T-helper 2 cell (primary cell): ENCODE data around the gene CYP4F22.
"Not testable (repeated sequence)": the region's sequence is repeated elsewhere in the genome, so short reads cannot be mapped to it uniquely, and the experiment has no call there.

Experiments
- DNase-seq, 5 experiments: peaks; one replicate each; pipeline versions ENCODE4 v3.0.0 to v3.0.0-alpha.2; 2012 to 2022
- total RNA-seq, 2 donors: gene quantifications; one replicate each; lab custom pipeline; 2026; lab: John Stamatoyannopoulos, UW

CYP4F22 gene
- 0.94 to 1.0 reads per million in 2 donors for total RNA-seq

DNA sequence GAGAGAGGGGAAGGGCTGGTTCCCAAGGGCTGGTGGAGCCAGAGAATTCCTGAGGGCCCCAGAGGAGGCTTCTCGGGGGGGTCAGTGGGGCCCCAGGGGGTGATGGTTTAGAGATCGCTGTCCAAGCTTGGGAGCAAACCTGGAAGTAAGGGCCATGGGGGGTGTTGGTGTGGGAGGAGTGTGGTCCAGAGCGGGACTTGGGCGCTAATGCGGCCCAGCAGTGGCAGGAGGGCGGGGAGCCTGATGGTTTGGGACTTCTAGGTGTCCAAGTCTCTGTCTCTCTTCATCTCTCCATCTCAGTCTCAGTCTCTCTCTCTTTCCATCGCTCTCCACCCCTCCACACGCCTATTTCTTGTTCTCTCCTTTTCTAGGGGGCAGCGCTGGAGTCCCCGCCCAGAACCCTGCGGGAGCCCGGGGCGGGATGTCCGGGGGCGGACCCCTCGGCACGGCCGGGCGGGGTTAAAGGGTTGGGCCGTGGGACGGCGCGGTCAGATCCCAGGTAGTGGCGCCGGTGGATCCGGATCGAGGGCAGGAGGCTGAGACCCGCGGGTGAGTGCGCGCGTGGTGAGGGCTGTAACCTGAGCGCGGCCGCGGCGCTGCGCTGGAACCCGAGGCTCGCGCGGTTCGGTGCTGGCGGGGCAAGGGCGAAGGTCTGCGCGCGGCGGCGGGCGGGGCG lies at the start of gene CYP4F22:
Gene CYP4F22, plus strand, starts transcription at position 491 of the 676 bp plus-strand sequence. CDS start 16,812 bp downstream, outside the sequence.
- peak in 2 of 5 experiments; percentile 2 to 23 for DNase-seq

DNA sequence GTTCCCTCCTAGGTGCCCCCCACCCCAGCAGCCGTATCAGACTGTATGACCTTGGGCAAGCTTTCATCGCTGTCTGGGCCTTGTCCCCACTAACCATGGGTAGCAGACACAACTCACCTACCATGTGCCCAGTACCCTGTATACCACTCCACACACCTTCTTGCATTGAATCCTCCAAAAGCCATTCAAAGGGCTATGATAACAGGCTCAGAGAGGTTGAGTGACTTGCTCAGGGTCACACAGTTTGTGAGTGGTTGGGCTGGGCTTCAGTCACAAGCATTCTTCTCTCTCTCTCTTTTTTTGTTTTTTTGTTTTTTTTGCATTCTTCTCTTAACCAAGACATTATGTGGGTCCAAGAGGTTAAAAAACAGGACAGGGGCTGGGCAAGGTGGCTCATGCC lies 46.6 kb upstream of the CYP4F22 start:
- no peak for DNase-seq

DNA sequence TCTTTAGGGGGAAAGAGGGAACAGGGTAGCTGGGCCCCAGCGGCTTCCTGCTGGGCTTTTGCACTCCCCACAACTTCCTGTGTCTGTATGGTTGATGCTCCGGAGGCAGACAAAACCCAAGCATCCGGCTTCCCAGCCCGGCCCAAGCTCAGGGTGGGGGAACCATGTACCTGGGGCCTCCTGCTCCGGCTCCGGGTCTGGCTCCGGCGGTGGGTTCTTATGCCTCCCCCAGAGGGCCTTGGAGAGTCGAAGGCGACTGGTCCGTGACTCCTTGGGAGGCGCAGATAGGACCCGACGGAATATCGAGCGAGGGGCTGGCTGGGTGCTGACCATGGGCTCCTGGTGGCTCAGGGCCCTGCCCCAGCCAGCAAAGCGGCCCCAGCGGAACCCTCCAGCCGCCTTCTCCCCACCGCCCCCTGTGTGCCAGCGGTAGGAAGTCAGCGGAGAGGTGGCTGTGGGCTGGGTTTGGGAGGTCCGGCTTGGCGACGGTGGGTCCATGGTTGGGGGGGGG lies 44.4 kb upstream of the CYP4F22 start:
- peak; percentile 41 to 93 (median 72) for DNase-seq

DNA sequence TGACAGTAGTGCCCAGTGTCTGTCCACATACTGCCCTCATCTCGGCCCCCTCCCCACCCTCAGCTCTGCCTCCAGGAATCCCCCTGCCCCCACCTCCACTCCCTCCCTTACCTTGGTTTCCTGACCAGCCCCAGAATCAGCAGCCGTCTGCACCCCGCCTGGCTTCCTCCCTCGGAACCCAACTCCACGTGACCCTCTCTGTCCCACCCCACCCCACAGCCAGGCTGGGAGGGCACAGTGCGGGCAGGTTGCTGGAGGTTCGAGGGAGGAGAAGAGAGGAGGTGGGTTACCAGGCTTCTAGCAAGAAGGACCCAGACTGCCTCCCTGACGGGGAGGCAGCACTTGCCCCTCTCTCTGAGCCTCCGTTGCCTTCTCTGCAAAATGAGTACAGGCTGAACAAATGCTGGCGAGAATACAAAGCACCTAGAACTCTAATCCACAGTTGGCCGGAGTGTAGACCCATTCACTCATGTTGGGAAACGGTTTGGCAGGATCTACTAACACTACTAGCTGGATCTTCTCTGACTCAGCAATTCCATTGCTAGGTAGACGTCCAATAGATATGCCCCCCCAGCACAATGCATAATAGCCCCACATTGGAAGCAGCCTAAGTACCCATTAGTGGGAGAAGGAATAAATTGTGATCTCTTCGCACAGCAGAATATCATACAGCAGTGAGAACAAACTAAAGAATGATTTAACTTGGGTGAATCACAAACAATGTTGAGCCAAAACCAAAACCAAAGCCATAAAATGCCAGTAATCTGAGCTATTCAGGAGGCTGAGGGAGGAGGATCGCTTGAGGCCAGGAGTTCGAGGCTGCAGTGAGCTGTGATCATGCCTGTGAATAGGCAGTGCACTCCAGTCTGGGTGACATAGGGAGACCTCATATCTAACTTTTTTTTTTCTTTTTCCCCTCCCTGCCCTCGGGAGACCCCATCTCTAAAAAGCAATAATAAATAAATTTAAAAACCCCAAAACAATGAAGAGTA lies 43.6 kb upstream of the CYP4F22 start, which contains the start of gene RASAL3:
Gene RASAL3, minus strand, starts transcription at position 151 of the 992 bp plus-strand sequence. CDS start 186 bp downstream, outside the sequence.
- DNase-seq = peak; percentile 23 to 88 (median 48)

DNA sequence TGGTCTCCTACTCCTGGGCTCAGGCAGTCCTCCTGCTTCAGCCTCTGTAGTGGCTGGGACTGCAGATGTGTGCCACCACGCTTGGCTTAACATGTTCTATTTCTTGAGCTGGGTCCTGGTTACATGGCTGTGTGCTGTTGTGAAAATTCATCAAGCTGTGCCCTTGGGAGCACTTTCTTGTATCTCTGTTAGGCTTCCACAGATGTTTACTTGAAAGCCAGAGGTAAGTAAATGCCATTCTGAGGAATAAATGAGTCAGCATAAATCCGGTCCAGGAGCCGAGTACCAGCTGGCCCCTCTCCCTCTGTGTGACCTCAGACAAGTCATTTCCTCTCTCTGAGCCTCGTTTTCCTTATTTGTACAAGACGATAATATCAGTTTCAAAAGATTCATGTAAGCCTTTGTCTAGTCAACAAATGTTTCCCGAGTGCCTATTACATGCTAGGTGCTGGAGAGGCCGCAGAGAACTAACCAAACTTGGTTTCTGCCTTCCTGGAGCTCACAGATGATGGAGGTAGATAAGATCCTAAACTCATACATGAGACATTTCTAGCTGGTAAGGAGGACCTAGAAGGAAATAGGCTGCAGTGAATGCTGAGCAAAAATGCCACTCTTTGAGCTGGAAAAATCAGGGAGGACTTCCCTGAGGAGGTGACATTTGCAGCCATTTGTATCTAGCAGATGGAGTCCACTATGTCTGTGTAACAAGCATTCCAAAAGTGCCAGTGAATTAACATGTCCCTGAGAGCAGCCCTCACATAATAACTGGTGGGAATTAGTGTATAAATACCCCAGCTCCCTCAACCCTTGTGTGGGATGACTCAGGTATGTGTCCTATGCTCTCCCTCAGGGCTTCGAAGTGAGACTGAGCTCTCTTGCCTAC lies 41.2 kb upstream of the CYP4F22 start:
- peak in 4 of 5 experiments; percentile 48 to 99 (median 52) for DNase-seq

DNA sequence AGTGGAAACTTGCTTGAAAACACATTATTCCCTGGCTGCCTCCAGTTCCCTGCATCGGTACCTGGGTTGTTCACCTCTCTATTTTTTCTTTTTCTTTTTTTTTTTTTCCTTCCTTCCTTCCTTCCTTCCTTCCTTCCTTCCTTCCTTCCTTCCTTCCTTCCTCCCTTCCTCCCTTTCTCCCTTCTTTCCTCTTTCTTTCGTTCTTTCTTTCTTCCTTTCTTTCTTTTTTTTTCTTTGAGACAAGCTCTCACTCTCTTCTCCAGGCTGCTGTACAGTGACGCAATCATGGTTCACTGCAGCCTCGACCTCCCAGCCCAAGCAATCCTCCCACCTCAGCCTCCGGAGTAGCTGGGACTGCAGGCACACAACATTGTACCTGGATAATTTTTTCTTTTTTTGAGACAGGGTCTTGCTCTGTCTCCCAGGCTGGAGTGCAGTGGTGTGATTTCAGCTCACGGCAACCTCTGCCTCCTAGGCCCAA lies 40.6 kb upstream of the CYP4F22 start:
- DNase-seq = no peak

DNA sequence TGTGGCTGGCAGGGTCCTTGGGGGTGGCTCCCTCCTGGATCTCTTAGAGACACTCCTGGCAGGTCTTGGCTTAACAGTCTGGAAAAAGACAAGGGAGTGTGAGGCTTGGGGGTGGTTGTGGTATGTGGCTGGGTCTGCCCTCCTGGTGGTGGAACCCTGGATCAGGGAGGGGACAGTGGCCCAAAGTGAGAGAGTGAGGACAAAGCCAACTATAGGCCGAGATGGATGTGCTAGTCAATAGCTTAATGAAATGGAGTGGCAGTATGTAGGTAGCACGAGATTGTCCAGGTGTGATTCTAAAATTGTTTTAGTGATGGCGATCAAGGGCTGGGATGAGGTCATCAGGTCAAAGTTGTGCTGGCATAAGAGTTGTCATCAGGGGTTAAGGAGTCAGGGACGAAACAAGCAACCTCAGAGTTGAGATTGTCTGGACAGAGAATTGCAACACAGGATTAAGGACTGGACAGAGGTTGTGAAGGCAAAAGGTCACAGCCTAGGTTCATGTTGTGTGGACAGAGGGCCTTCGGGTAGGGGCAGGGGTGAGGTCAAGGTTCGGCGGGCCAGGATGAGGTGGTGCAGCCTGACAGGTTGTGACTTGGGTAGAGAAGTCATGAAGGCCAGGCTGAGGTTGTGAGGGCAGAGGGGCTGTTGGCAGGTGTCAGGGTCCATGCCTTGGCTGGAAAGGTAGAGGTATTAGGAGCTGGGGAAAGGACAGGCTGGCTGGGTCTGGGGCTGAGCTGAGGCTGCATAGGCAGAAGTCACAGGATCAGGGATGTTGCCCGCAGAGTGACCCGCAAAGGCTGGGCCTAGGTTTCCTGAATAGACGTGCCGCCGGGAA lies 39.4 kb upstream of the CYP4F22 start:
- no peak for DNase-seq

DNA sequence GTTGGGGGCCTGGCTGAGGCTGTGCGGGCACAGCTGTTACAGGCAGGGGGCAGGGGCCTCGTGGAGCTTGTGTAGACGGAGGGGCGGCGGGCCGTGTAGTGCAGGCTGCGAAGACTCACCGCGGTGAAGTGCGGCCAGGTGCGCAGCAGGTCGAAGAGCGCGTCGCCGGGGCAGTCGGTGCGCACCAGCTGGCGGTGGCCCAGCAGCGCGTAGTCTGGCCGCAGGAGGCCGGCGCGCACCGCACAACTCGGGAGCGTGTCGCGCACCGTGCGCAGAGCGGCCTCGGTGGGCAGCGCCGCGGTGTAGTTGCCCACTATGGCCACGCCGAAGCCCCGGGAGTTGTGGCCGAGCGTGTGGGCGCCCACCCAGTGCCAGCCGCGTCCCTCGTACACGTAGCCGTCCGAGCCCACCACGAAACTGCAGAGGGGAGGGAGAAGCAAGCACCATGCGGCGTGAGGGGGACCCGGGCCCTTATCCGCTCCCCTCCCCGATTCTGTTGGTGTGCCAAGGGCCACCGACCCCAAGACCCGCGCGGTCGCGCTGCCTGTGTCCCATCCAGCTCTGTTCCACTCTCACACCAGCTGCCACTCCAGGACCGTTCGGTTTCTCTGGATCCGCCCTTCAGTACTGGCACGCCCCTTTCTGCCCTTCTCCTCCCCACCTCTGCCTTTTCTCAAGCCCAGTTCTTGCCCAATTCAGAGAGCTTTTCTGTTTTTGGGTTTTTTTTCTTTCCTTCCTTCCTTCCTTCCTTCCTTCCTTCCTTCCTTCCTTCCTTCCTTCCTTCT lies 38.6 kb upstream of the CYP4F22 start:
- DNase-seq = no peak

DNA sequence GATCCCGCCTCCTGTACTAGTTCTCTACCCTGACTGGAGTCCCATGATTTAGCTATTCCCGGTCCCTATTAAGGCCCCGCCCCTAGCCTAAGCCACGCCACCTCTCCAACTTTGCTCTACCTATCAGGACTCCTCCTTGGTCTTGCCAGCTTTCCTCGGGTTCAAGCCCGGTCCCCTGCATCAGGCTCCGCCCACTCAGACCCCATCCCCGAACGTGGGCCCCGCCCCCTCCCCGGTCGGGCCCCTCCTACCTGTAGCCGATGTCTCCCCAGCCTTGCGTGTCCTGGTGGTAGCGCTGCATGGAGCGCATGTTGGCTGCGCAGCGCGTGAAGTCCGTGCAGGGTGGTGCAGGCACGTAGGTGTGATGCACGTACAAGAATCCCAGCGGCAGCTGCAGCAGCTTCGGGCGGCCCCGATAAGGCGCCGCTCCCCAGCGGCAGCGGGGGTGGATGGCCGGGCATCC lies 36.7 kb upstream of the CYP4F22 start:
- DNase-seq = no peak

DNA sequence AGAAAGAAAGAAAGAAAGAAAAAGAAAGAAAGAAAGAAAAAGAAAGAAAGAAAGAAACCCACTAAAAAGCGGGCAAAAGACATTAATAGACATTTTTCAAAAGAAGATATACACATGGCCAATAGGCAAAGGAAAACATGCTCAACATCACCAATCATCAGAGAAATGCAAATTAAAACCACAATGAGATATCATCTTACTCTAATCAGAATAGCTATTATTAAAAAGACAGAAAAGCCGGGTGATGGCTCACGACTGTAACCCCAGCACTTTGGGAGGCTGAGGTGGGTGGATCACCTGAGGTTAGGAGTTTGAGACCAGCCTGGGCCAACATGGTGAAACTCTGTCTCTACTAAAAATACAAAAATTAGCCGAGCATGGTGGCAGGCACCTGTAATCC lies 34.5 kb upstream of the CYP4F22 start:
- not testable (repeated sequence) for DNase-seq

DNA sequence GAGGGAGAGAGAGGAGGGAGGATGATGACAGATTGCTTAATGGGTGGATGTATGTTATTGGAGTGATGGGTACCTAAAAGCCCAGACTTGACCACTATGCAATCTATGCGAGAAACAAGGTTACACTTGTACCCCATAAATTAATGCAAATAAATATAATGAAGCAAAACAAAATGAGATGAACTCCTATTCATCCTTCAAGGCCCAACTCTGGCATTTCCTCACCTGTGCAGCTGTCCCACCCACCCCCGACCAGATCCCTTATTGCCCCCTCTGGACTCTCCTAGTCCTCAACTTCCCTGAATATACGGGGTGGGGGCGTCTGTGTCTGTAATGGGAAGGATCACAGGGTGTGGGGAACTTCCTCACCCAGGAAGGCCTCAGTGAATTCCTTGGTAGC lies 33.2 kb upstream of the CYP4F22 start:
- no peak for DNase-seq

DNA sequence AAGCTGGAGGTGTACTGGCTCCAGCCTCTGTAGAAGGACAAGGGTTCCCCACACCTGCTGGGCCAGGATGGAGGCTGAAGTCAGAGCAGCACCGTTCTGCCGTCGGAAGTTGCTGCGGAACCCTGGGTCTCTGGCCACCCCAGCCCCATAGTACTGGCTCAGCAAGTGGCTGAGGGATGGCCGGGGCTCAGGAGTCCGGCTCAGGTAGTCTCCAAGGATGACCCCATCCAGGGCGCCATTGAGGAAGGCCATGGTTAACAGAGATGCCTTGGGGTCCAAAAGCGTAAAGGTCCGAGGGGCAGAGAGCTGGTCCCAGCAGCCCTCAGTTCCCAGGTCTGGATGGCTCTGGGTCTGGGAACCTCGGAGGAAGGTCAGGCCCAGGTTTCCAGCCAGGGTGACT lies 32.7 kb upstream of the CYP4F22 start:
- DNase-seq = no peak

DNA sequence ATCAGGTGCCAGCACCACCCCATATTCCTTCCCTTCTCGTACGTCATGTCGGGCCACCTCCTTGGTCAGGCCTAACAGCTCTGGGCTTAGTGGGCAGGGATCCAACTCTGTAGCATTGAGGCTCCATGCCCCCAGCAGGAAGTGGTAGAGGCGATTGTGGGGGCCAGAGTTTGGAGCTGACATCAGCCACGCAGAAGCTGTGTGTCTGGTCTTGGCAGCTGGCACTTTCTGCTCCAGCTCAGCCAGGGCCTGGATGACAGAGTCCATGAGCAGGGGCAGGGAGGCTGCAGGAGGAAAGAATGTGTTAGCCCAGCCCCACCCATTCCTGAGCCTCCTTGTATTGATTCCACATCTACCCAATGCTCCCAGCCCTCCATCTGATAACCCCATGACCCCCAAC lies 32.0 kb upstream of the CYP4F22 start:
- no peak for DNase-seq

DNA sequence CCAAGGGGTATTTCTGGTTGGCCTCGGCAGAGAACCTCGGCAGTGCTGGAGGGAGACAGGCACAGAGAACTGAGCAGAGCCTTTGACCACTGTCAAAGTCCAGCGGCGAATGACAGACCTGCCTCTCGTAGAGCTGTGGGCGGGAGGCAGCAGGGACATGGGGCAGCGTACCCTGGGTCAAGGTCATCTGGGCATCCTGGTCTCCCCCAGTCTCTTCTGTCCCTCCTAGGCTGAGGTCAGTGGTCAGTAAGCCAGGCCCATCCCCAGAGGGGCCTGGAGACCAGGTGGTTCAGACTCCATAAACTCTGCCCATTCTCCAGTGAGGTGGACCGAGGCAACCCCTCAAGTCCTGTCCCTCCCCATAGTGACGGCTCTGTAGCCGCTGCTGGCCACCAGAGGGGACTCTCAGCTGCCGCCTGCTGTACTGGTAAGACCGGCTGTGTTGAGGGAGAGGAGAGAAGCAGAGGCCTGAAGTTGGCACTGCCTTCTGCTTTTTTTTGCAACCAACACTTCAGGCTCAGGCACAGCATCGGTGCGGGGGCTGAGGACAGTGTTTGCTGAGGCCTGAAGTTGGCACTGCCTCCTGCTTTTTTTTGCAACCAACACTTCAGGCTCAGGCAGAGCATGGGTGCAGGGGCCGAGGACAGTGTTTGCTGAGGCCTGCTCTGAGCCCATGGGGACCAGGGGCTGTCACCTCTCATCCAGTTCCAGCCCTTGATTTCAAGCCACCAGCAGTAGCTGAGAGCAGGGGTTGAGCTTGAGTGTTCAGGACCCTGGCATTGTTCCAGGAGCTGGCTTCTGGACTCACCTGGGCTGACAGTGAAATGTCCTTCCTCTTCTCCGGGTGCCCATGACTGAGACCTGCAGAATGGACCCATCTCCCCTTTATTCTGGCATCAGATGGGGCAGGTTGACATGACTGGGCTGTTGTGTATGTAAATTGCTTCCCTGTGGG lies 28.7 kb upstream of the CYP4F22 start, which contains the start of gene PGLYRP2:
Gene PGLYRP2, minus strand, starts transcription at position 111 of the 955 bp plus-strand sequence. CDS start 130 bp downstream, outside the sequence.
- DNase-seq = no peak

DNA sequence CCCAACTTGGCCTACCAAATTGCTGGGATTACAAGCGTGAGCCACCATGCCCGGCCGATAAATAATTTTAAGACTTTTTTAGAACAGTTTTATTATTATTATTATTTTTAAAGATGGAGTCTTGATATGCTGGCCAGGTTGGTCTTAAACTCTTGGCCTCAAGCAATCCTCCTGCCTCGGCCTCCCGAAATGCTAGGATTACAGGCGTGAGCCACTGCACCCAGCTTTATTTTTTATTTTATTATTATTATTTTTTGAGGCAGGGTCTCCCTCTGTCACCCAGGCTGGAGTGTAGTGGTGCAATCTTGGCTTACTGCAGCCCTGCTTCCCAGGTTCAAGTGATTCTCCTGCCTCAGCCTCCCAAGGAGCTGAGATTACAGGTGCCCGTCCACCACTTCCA lies 27.3 kb upstream of the CYP4F22 start:
- not testable (repeated sequence) for DNase-seq

DNA sequence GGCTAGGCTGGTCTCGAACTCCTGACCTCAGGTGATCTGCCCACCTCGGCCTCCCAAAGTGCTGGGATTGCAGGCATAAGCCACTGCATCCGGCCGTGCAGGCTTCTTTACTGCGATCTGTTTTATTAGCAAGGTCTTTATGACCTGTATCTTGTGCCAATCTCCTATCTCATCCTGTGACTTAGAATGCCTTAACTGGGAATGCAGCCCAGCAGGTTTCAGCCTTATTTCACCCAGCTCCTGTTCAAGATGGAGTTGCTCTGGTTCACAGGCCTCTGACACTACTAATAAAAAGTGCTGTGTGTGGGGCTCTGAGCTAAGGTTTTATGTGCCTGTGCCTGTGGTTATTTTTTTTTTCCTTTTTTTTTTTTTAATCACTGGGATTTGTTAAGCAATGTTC lies 22.6 kb upstream of the CYP4F22 start:
- not testable (repeated sequence) for DNase-seq

DNA sequence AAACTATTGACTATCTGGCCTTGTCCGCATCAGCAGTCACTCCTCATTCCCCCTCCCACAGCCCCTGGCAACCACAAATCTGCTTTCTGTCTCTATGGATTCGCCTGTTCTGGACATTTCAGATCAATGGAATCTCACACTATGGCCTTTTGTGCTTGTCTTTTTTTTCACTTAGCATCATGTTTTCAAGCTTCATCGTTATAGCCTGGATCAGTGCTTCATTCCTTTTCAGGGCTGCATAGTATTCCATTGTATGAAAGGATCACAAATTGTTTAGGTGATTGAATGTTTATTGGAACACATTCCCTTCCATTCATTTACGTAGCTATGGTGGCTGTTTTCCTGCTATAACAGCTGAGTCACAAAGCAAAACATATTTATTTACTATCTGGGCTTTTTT lies 21.3 kb upstream of the CYP4F22 start:
- no peak for DNase-seq

DNA sequence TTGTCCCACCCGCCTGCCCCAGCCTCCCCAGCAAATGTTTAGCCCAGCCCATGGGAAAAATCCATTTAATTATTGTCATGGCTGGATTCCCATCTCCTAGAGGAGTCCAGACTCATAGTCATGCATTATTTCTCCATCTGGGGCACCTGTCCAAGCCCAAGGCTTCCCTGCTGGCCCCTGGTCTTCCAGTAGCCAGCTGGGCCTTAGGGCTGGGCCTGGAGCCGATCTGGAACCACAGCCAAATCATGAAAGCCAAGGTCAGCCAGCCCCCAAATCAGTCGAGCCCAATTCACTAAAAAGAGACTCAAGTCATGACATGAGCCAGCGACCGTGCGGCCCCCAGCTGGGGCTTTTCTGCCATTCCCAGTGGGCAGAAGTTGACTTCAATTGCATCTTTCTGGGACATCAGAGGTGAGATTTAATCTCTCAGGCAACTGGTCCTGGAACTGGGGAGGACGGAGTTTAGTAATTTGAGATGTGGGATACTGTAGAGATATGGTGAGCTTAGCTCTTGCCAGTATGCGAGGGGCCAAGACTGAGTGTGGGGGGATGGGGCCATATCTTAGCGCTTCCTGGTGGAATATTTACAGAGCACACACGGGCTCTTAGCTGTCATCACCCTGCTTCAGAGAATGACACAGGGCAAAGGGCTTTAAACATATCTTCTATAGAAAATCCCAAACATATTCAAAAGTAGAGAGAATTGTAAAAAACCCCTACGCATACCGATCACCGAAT lies 19.7 kb upstream of the CYP4F22 start:
- no peak for DNase-seq
